ENCODE data around the gene LMAN1L.

- no peak for TF ChIP-seq CTCF (IDR thresholded peaks at IDR 0.05 in 8 of 11, conservative IDR thresholded peaks at IDR 0.05 in 3 of 11)
- no peak for TF ChIP-seq POLR2A (IDR thresholded peaks at IDR 0.05)
- TF ChIP-seq POLR2AphosphoS5 (IDR thresholded peaks at IDR 0.05) = peak; percentile 34 to 75 (median 42)
These were observed 4.4 kb upstream of the LMAN1L start for GRCh38 chr15:74808078-74808839.
